Activated T-cell treated with anti-CD3 and anti-CD28 coated beads, Interleukin-2, amount 50 U/mL, for 4 hours (primary cell): Measurements from ENCODE around the gene ZNF451. TPM values are rescaled to one million over a fixed set of nuclear protein-coding genes. Genes with fewer than 3 reads are reported as not detected.
A peak's percentile ranks its signal among the peaks of the same experiment; 100 is the strongest.

Source experiments
- ATAC-seq, 2 donors: fragments of 200-7000 bp; cut with Tn5 transposase; one replicate each; pipeline ENCODE4 v1.10.0; 2021
- DNase-seq: peaks from one replicate; pipeline ENCODE4 v3.0.0-alpha.2; 2020
- H3K27me3 Mint-ChIP-seq: one replicate; pipeline ENCODE4 v1.8.0; 2021; ENCODE audit warnings: low read depth, mixed read lengths
- H3K36me3 Mint-ChIP-seq: one replicate; pipeline ENCODE4 v1.8.0; 2022; ENCODE audit warnings: mixed read lengths; ENCODE audit not compliant: insufficient read depth
- H3K4me1 Mint-ChIP-seq: one replicate; pipeline ENCODE4 v1.8.0; 2021; ENCODE audit warnings: low read depth, mixed read lengths
- H3K4me3 Mint-ChIP-seq: one replicate; pipeline ENCODE4 v1.8.0; 2021; ENCODE audit warnings: mild to moderate bottlenecking, moderate library complexity, mixed read lengths
- H3K9me3 Mint-ChIP-seq: one replicate; pipeline ENCODE4 v1.8.0; 2021; ENCODE audit warnings: mixed read lengths
- total RNA-seq, 3 donors: library from RNA; stranded (reverse); gene quantifications; one replicate each; pipeline ENCODE4 v1.2.1, GENCODE V29; 2021

ZNF451 gene
- total RNA-seq, 3 donors from 2014 or later = 36.8 to 44.8 (median 43.3) TPM

DNA sequence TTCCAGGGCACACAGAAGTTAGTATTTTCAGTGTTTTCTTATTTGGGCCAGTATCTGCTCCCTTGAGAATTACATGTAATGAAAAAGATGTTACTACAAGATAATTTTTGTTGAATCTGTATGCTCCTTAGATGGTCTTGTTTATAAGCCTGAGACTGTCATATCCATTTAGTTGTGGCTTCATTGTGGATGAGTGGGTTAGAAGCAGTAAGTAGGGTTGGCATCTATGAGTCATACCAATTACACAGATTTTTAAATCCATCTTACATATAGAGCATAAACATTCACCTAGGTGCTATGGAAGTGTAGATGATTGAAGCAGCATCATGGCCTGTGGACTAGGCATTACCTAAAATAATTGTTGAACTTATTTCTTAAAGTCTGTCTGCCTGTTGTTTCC lies 68.7 kb downstream of the ZNF451 start:
- Mint-ChIP-seq H3K9me3 (no peaks in the 10 kb centered on the region), H3K4me3 (no peak overlapping the region), H3K27me3 (no peaks in the 10 kb centered on the region), H3K4me1 (peaks cover 3% of the 10 kb centered on the region), H3K36me3 (peaks cover 35% of the 10 kb centered on the region)
- no peak for DNase-seq
- ATAC-seq = peak; percentile 66 to 77

DNA sequence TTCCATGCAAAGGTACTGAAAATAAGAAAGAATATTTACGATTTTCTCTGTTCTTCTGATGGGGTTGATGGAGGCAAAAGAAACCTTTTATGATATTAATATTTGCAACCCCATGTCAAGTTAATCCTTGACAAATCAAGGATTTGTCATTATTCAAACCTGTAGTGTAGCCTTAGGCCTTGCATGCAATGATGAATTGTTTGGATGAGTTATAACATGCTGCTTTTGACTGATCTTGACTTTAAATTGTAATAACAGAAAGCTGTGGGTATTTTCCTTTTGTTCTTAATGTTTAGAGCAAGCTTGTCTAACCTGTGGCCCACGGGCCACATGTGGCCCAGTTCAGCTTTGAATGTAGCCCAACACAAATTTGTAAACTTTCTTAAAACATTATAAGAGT lies 69.1 kb downstream of the ZNF451 start:
- H3K4me1 Mint-ChIP-seq = peaks cover 3% of the 10 kb centered on the region
- peaks cover 34% of the 10 kb centered on the region for H3K36me3 Mint-ChIP-seq
- H3K9me3 Mint-ChIP-seq = no peaks in the 10 kb centered on the region
- DNase-seq (no peak), ATAC-seq (peak; percentile 25 to 34)
- no peaks in the 10 kb centered on the region for H3K27me3 Mint-ChIP-seq
- no peak overlapping the region for H3K4me3 Mint-ChIP-seq

DNA sequence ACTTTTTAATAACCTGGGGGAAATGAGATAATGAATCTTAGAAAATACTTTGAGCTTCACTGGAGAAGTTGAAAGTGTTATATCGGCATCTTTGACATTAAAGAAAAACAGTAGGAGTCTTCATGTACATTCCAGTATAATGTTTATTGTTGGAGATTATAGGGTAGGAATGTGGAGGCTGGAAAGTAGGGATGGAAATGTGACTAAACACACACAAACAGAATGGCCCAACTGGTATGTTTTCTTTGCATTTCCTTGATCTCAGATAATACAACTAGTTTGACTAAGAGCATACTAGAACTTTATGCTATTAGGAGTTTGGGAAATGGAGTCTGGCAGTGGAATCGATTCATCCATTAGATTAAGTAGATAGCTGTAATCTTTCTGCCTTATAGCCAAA lies 72.0 kb downstream of the ZNF451 start:
- Mint-ChIP-seq H3K4me1 (peaks cover 3% of the 10 kb centered on the region), H3K36me3 (peaks cover 42% of the 10 kb centered on the region), H3K9me3 (peaks cover 8% of the 10 kb centered on the region), H3K27me3 (no peaks in the 10 kb centered on the region), H3K4me3 (no peak overlapping the region)
- no peak for DNase-seq
- ATAC-seq = no peak

DNA sequence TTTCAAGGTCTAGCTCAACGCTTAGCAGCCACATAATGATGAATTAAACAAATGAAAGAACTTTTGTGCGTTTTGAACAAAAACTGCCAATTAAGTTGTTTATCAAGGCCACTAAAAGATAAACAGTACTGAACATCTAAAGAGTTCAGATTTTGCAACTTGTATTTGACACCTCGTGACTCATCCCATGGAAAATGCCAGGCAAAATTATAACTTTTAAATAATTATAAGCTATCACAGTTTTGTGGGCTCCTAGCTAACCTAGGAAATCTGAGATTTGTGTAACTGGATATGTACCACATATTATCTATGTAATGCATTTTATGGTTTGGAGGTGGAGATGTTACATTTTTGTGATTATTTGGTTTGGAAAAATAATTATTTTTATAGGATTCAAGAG lies 72.5 kb downstream of the ZNF451 start:
- Mint-ChIP-seq H3K9me3 (peaks cover 8% of the 10 kb centered on the region), H3K4me3 (no peak overlapping the region), H3K4me1 (peaks cover 3% of the 10 kb centered on the region), H3K36me3 (peaks cover 45% of the 10 kb centered on the region), H3K27me3 (no peaks in the 10 kb centered on the region)
- ATAC-seq = no peak
- DNase-seq = no peak

DNA sequence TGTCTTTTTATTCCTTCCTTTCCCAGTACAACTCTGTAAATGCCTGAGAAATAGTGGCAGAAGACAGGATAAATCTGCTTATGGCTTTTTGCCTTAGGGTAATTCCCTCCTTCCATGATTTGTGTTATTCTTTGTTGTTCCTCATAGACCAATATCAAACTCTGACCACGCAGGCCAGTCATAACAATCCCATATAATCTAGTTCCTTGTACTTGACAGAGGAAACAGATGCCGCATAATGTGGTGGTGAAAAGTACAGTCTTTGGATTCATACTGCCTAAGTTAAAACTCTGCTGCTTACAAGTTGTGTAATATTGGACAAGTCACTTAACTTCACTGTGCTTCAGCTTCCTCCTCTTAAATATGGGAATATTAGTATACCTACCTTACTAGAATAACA lies 74.0 kb downstream of the ZNF451 start:
- Mint-ChIP-seq H3K4me3 (no peak overlapping the region), H3K4me1 (no peaks in the 10 kb centered on the region), H3K36me3 (peaks cover 37% of the 10 kb centered on the region), H3K27me3 (no peaks in the 10 kb centered on the region), H3K9me3 (peaks cover 8% of the 10 kb centered on the region)
- ATAC-seq = no peak
- DNase-seq = no peak

DNA sequence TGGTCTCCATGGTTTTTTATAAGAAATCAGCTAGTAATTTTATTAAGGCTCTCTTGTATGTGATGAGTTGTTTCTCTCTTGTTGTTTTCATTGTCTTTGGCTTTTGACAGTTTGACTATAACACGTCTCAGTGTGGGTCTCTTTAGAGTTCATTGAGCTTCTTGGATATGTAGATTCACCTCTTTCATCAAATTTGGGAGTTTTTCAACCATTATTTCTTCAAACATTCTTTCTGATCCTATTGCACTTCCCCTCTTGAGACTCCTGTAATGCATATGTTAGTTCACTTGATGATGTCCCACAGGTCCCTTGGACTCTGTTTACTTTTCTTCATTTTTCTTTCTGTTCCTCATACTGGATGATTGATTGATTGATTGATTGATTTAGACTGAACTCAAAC lies 75.1 kb downstream of the ZNF451 start:
- H3K9me3 Mint-ChIP-seq = peaks cover 8% of the 10 kb centered on the region
- no peaks in the 10 kb centered on the region for H3K27me3 Mint-ChIP-seq
- DNase-seq (no peak), ATAC-seq (no peak)
- H3K4me3 Mint-ChIP-seq = no peak overlapping the region
- peaks cover 40% of the 10 kb centered on the region for H3K36me3 Mint-ChIP-seq
- no peaks in the 10 kb centered on the region for H3K4me1 Mint-ChIP-seq

DNA sequence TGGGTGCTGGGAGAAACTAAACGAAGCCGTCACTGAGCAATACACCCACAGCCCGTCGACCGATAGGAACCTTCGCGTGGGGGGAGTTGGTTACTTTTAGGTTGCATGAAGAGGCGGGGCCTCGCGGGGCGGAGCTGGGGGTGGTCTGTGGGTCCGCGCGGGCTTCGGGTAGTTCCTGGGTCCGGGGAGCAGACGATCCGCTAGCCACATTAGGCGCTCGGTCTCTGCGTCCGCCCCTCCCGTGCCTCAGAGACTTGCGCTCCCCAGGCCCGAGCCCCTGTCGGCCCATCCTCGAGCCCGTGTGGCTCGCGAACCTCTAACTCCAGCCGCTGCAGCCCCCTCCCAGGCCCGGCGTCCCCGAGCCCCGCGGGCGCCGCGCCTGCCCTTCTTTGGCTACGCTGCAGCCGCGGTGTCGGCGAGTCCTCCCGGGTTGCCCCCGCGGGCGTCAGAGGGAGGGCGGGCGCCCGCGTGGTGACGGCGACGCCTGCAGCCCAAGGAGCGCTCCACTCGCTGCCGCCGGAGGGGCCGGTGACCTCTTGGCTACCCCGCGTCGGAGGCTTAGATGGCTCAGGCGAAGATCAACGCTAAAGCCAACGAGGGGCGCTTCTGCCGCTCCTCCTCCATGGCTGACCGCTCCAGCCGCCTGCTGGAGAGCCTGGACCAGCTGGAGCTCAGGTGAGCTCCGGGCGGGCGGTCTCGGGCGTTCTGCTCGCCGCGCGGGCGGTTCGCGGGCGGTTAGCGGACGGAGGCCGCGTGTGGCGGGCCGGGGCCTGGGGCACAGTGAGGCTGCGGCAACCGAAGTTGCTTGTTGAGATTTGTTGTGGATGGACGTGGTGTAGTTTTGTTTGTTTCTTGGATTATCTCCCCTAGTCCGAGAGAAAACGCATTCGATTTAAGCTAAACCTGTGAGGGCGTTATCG lies 82.4 kb downstream of the ZNF451 start, which contains the start of gene BAG2:
TSS of gene BAG2 (plus strand) at position 191 of the 920 bp plus-strand sequence. CDS start at position 563, 372 bp downstream.
- peak; percentile 89 to 90 for ATAC-seq
- H3K4me3 Mint-ChIP-seq = peak within 1 kb of the TSS; percentile 91
- H3K9me3 Mint-ChIP-seq = no peaks in the 10 kb centered on the region
- H3K36me3 Mint-ChIP-seq = peaks cover 4% of the 10 kb centered on the region
- DNase-seq = peak; percentile 82
- H3K4me1 Mint-ChIP-seq = peaks cover 33% of the 10 kb centered on the region
- no peaks in the 10 kb centered on the region for H3K27me3 Mint-ChIP-seq

DNA sequence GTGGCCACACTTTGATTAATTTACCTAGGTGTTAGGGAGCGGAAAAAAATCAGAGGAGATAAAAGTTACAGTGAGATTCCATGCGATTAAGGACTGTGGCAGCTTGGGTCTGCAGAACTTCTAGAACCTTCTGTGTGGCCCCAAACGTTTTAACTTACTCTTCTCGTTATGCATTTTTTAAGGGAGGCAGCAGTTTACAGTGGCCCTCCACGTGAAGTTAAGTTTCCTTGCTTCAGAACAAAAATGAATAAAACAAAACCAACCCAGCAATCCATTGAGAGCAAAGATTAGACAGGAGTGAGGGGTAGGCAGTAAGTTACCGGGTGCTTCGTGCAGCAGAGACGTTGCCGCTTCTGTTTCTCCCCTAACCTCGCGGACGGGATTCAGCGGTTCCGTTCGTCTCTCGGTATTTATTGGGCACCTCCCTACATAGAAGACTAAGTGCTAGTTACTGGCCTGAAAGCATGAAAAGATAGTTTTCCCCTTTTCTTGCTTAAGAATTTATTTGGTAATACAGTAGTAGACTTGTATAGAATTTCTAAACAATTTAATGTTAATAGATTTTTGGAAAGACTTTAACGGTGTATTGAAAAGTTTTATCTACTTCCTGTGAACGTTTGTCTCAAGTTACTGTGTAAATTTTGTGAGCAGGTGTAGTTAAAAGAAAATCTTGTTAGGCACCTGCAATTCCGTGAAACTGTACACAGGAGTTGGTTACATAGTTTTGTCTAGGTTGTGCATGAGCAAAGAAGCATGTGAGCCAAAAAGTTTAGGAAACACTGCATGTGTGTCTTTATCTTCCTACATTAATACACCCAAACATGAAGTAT lies 83.3 kb downstream of the ZNF451 start:
- ATAC-seq (no peak), DNase-seq (no peak)
- H3K9me3 Mint-ChIP-seq = no peaks in the 10 kb centered on the region
- no peaks in the 10 kb centered on the region for H3K27me3 Mint-ChIP-seq
- H3K4me1 Mint-ChIP-seq = peaks cover 34% of the 10 kb centered on the region
- H3K4me3 Mint-ChIP-seq = peak overlapping the region; percentile 91
- peaks cover 3% of the 10 kb centered on the region for H3K36me3 Mint-ChIP-seq

DNA sequence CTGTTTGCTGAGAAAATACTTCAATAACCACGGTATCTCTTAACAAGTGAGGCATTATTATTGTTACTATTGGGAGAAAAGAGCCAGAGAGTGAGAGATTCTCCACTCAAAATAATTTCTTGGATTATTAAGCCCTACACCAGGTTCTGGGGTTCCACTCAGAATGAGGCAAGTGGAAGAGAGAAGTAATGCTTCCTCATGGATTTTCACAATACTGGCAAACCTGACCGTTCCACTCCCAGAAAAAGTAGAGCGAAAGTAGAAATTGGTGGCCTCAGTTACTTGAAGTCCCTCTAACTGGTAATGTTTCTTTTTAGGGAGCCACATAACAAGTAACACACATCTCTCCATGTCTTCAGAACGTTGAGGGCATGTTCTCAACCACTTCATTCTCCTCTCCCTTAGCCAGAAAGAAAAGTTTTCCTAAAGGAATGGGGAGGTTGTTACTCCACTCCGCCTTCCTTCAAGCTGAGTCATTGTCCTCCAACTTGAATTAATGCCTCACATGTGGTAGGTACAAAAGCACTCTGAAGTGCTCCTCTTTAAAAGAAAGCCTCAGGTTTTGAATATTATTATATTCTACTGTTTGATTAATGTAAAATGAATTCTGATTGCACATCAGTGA lies 84.0 kb downstream of the ZNF451 start:
- DNase-seq (no peak), ATAC-seq (no peak)
- Mint-ChIP-seq H3K36me3 (peaks cover 3% of the 10 kb centered on the region), H3K4me1 (peaks cover 38% of the 10 kb centered on the region), H3K4me3 (peak overlapping the region; percentile 91), H3K27me3 (no peaks in the 10 kb centered on the region), H3K9me3 (no peaks in the 10 kb centered on the region)

DNA sequence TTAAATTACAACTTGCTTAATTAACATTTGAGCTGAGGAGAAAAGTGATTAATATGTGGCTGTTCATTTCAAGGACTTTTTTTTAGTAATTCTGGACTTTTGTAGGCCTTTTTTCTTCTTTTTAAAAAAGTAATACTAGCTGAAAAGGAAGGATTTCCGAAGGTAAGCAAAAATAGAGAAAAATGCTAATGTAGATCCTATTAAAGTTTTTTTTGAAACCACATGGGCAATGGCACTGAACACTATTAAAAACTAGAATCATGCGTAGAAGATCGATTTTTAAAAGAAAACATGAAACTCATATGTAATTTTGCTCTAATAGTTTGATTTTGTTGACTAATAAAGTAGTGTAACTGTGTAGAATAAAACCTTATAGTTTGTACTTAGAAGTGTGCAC lies 84.5 kb downstream of the ZNF451 start:
- H3K4me1 Mint-ChIP-seq = peaks cover 38% of the 10 kb centered on the region

DNA sequence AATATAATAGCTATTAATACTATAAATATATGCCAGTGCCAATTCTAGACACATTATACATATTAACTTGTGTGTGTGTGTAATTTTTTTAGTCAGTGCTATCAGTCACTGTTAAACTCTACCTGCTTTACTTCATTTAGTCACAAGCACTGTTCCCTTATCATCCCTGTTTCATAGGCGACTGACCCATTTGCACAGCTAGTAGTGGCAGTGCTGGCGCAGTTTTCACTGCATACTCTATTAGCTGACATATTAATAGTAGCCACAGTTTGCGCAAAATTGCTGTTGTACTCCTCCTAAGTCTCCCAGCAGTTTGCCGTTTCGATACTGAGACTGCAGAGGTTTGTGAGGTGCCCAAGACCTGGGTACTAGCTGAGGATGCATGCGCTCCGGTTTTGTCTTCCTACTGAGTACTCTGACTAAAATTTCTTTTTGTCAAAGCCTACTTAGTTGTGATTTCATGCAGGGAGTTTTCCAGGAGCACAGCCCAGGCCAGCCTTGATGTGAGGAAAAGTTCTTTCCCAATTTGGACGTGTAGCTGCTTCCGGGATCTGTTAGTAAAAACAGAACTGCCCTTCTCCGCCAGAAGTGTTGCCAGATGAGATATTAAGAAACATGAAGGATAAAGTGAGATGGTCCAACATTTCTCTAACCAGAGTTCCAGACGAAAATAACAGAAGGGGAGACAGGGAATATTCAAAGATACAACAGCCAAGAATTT lies 87.7 kb downstream of the ZNF451 start:
- DNase-seq = no peak
- H3K4me3 Mint-ChIP-seq = no peak overlapping the region
- no peaks in the 10 kb centered on the region for H3K27me3 Mint-ChIP-seq
- H3K9me3 Mint-ChIP-seq = no peaks in the 10 kb centered on the region
- ATAC-seq = no peak
- peaks cover 29% of the 10 kb centered on the region for H3K4me1 Mint-ChIP-seq
- peaks cover 5% of the 10 kb centered on the region for H3K36me3 Mint-ChIP-seq

More for the DNA sequence above, 84.5 kb downstream of the ZNF451 start:
- ATAC-seq (no peak), DNase-seq (no peak)
- Mint-ChIP-seq H3K4me3 (peak overlapping the region; percentile 91), H3K9me3 (no peaks in the 10 kb centered on the region), H3K36me3 (peaks cover 3% of the 10 kb centered on the region), H3K27me3 (no peaks in the 10 kb centered on the region)

DNA sequence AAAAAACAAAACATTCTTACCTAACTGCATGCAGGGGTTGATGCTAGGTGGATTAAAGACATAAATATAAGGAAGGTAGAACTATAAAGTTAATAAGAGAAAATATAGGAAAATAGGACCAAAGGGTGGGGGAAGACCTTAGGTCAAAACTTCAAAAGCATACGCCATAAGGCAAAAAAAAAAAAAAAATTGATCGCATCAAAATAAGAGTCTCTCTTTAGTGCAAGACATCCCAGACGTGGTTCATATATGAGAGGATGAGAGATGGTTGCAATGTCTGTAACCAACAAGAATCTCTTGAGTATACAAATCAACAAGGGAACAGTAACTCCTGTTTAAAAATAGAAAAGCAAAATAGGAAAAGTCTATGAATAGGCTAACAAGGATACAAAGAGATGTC lies 90.6 kb downstream of the ZNF451 start:
- Mint-ChIP-seq H3K4me1 (peaks cover 4% of the 10 kb centered on the region), H3K4me3 (no peak overlapping the region), H3K36me3 (peaks cover 20% of the 10 kb centered on the region), H3K9me3 (no peaks in the 10 kb centered on the region), H3K27me3 (no peaks in the 10 kb centered on the region)
- DNase-seq (no peak), ATAC-seq (no peak)

DNA sequence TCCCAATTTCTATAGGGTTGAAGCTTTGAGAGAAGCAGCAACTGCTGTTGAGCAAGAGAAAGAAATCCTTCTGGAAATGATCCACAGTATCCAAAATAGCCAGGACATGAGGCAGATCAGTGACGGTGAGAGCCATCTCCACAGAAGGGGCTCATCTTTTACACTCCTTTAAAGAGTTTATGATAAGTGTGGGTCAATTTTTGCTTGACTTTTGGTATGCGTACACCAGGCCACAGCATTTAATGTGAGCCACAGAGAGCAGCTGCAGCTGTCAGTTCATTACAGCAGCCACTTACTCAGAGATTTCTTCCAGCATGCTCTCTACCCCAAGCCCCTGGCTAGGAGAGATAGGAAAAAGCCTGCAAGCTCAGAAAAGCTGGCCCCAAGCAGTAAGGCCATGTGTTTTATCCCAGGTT lies 92.0 kb downstream of the ZNF451 start:
- no peak for ATAC-seq
- Mint-ChIP-seq H3K36me3 (peaks cover 25% of the 10 kb centered on the region), H3K27me3 (no peaks in the 10 kb centered on the region), H3K4me1 (peaks cover 4% of the 10 kb centered on the region), H3K4me3 (no peak overlapping the region), H3K9me3 (no peaks in the 10 kb centered on the region)
- DNase-seq = no peak

DNA sequence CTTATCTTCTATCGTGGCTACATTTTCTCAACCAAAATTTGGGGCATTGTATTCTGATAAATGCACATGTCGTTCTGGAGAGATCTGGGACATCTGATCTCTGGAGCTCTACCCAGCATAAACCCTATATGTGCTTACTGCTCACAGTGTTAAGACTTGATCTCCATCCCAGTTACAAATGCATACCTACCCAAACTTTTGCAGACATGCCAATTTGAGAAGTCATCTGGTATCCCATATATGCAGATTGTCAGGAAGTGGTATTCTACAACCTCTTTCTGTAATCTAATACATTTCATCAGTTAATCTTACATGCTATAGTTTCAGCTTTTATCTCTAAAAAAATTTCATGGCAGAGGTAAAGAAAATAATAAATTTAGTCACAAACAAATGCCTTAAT lies 93.3 kb downstream of the ZNF451 start:
- Mint-ChIP-seq H3K27me3 (no peaks in the 10 kb centered on the region), H3K4me3 (no peak overlapping the region), H3K36me3 (peaks cover 25% of the 10 kb centered on the region), H3K9me3 (no peaks in the 10 kb centered on the region), H3K4me1 (peaks cover 3% of the 10 kb centered on the region)
- no peak for ATAC-seq
- DNase-seq = no peak
